Common myeloid progenitor, CD34-positive (primary cell): Measurements from ENCODE around the gene PTPN3.
A peak's percentile ranks its signal among the peaks of the same experiment; 100 is the strongest.

Experiments
- CTCF ChIA-PET: fragments of 350-600 bp; sonication (Branson Sonifier 250); formaldehyde crosslinking; loops from one replicate; lab custom pipeline; 2021; ENCODE audit warnings: antibody characterized with exemption; lab: Charles Lee
- POLR2A ChIA-PET: fragments of 350-600 bp; sonication (Branson Sonifier 250); formaldehyde crosslinking; loops from one replicate; lab custom pipeline; 2021; ENCODE audit warnings: antibody characterized with exemption; lab: Charles Lee
- DNase-seq, 3 donors: peaks; one replicate each; pipeline versions ENCODE4 v3.0.0 to v3.0.0-alpha.2; 2013
- H3K27ac ChIP-seq, 2 experiments: 1 replicate in 1 of 2; 2 replicates in 1 of 2; pipeline ENCODE4 v1.7.0; 2013; ENCODE audit warnings: inconsistent platforms in 2 of 2, low read length in 2 of 2, mild to moderate bottlenecking in 2 of 2, low read depth in 1 of 2, moderate library complexity in 1 of 2; ENCODE audit not compliant: severe bottlenecking in 2 of 2, insufficient read depth in 1 of 2, poor library complexity in 1 of 2
- H3K27me3 ChIP-seq, 5 experiments: replicated peaks in 2 of 5; 1 replicate in 3 of 5; 2 replicates in 2 of 5; pipeline versions ENCODE4 v1.6.1 to v1.7.0; 2013; ENCODE audit warnings: low read length in 4 of 5, mild to moderate bottlenecking in 2 of 5, moderate library complexity in 2 of 5, inconsistent platforms in 1 of 5; ENCODE audit not compliant: insufficient read depth in 5 of 5, control insufficient read depth in 4 of 5
- H3K36me3 ChIP-seq, 4 experiments: 1 replicate in 2 of 4; 2 replicates in 2 of 4; pipeline versions ENCODE4 v1.6.1 to v1.7.0; 2013; ENCODE audit warnings: low read length in 3 of 4, control low read depth in 1 of 4, mild to moderate bottlenecking in 1 of 4; ENCODE audit not compliant: control insufficient read depth in 4 of 4, insufficient read depth in 4 of 4
- H3K4me1 ChIP-seq, 4 experiments: 1 replicate in 3 of 4; 2 replicates in 1 of 4; pipeline versions ENCODE4 v1.6.1 to v1.7.1; 2013; ENCODE audit warnings: low read length in 3 of 4, mild to moderate bottlenecking in 3 of 4, control low read depth in 1 of 4, inconsistent platforms in 1 of 4, moderate library complexity in 1 of 4; ENCODE audit not compliant: control insufficient read depth in 4 of 4, insufficient read depth in 4 of 4; ENCODE audit errors: control extremely low read depth in 1 of 4
- H3K4me3 ChIP-seq, 7 experiments: 1 replicate in 4 of 7; 2 replicates in 3 of 7; pipeline versions ENCODE4 v1.5.1 to v1.7.0; 2013; ENCODE audit warnings: mild to moderate bottlenecking in 7 of 7, low read length in 6 of 7, moderate library complexity in 6 of 7, inconsistent platforms in 2 of 7, low read depth in 2 of 7, control low read depth in 1 of 7; ENCODE audit not compliant: insufficient read depth in 4 of 7, control insufficient read depth in 1 of 7; ENCODE audit errors: extremely low read depth in 1 of 7
- H3K9me3 ChIP-seq, 5 experiments: 1 replicate in 4 of 5; 2 replicates in 1 of 5; pipeline versions ENCODE4 v1.6.1 to v1.7.1; 2013; ENCODE audit warnings: low read length in 4 of 5, mild to moderate bottlenecking in 2 of 5, inconsistent platforms in 1 of 5, low read depth in 1 of 5, moderate library complexity in 1 of 5; ENCODE audit not compliant: control insufficient read depth in 4 of 5, insufficient read depth in 2 of 5; ENCODE audit errors: control extremely low read depth in 1 of 5
- WGBS: methylation state at CpG from one replicate; pipeline ENCODE4 v1.1.5; 2013; ENCODE audit not compliant: insufficient coverage; 5-methylcytosine and 5-hydroxymethylcytosine counted together

The PTPN3 gene

GRCh38 chr9:109455391-109455790 is 42.7 kb downstream of the PTPN3 start:
- Histone ChIP-seq H3K9me3 (no peaks in the 10 kb centered on the region), H3K27me3 (peaks cover 6 to 95% (median 51%) of the 10 kb centered on the region in 5 experiments), H3K27ac (no peak overlapping the region), H3K4me3 (no peak overlapping the region), H3K36me3 (no peaks in the 10 kb centered on the region), H3K4me1 (no peaks in the 10 kb centered on the region)
- DNase-seq, result no peak
- ChIA-PET CTCF (interaction anchor here (0.8 to 1.4 kb wide), 3 partner anchors 10 to 15 kb away, joined by 3 to 4 read pairs (median 3); no protein-coding TSS in a partner anchor), POLR2A (no interaction called here)
- 78% methylated on average over 7 of the region's 7 CpGs for WGBS

GRCh38 chr9:109454601-109455155 is 43.4 kb downstream of the PTPN3 start:
- POLR2A ChIA-PET, result no interaction called here
- CTCF ChIA-PET, result interaction anchor here (1.4 kb wide), 1 partner anchor 12 kb away, joined by 3 read pairs; no protein-coding TSS in a partner anchor
- H3K9me3 ChIP-seq, result no peaks in the 10 kb centered on the region
- H3K36me3 ChIP-seq, result no peaks in the 10 kb centered on the region
- H3K27me3 ChIP-seq, result peaks cover 10 to 95% (median 51%) of the 10 kb centered on the region in 5 experiments
- H3K4me1 ChIP-seq, result no peaks in the 10 kb centered on the region
- H3K4me3 ChIP-seq, result no peak overlapping the region
- DNase-seq, result no peak
- WGBS, result 85% methylated on average over 5 of the region's 5 CpGs
- no peak overlapping the region for H3K27ac ChIP-seq

GRCh38 chr9:109454041-109454440 is 44.1 kb downstream of the PTPN3 start:
- H3K4me3 ChIP-seq, result no peak overlapping the region
- ChIA-PET POLR2A (no interaction called here), CTCF (interaction anchor here (0.8 to 1.0 kb wide), 2 partner anchors 10 to 44 kb away, joined by 3 to 4 read pairs; no protein-coding TSS in a partner anchor)
- no peak for DNase-seq
- H3K27me3 ChIP-seq, result peaks cover 10 to 95% (median 56%) of the 10 kb centered on the region in 5 experiments
- H3K36me3 ChIP-seq, result no peaks in the 10 kb centered on the region
- no peaks in the 10 kb centered on the region for H3K9me3 ChIP-seq
- H3K27ac ChIP-seq, result no peak overlapping the region
- no peaks in the 10 kb centered on the region for H3K4me1 ChIP-seq

GRCh38 chr9:109453210-109453842 is 44.8 kb downstream of the PTPN3 start:
- no peaks in the 10 kb centered on the region for H3K4me1 ChIP-seq
- H3K36me3 ChIP-seq, result no peaks in the 10 kb centered on the region
- POLR2A ChIA-PET, result no interaction called here
- H3K27ac ChIP-seq, result no peak overlapping the region
- H3K4me3 ChIP-seq, result no peak overlapping the region
- peaks cover 10 to 95% (median 60%) of the 10 kb centered on the region in 5 experiments for H3K27me3 ChIP-seq
- DNase-seq, result peak in 1 of 3 donors; percentile 16
- WGBS, result 86% methylated on average over 1 of the region's 3 CpGs
- CTCF ChIA-PET, result interaction anchor here (0.8 to 1.1 kb wide), 3 partner anchors 9 to 43 kb away, joined by 3 to 4 read pairs (median 3); no protein-coding TSS in a partner anchor
- no peaks in the 10 kb centered on the region for H3K9me3 ChIP-seq

GRCh38 chr9:109452761-109453160 is 45.3 kb downstream of the PTPN3 start:
- WGBS, result 100% methylated on average over 2 of the region's 3 CpGs
- CTCF ChIA-PET, result interaction anchor here (1.1 kb wide), 1 partner anchor 10 kb away, joined by 3 read pairs; no protein-coding TSS in a partner anchor
- Histone ChIP-seq H3K4me3 (no peak overlapping the region), H3K4me1 (peaks cover 0 to under 1% (median 0%) of the 10 kb centered on the region in 4 experiments), H3K27me3 (peaks cover 10 to 95% (median 63%) of the 10 kb centered on the region in 5 experiments), H3K9me3 (no peaks in the 10 kb centered on the region), H3K27ac (no peak overlapping the region), H3K36me3 (no peaks in the 10 kb centered on the region)
- POLR2A ChIA-PET, result no interaction called here
- no peak for DNase-seq

- Histone ChIP-seq H3K27ac (no peak overlapping the region), H3K4me3 (no peak overlapping the region), H3K9me3 (no peaks in the 10 kb centered on the region), H3K27me3 (peaks cover 10 to 95% (median 56%) of the 10 kb centered on the region in 5 experiments), H3K36me3 (no peaks in the 10 kb centered on the region), H3K4me1 (peaks cover 0 to 3% (median 0%) of the 10 kb centered on the region in 4 experiments)
- CTCF ChIA-PET, result interaction anchor here (1.3 to 2.2 kb wide), 2 partner anchors 9 to 11 kb away, joined by 3 to 8 read pairs; no protein-coding TSS in a partner anchor
- POLR2A ChIA-PET, result no interaction called here
- DNase-seq, result no peak
- 51% methylated on average over 7 of the region's 9 CpGs for WGBS
These were observed 46.6 kb downstream of the PTPN3 start for GRCh38 chr9:109451311-109452025.
